ENCODE data around the gene RAD50.

DNA sequence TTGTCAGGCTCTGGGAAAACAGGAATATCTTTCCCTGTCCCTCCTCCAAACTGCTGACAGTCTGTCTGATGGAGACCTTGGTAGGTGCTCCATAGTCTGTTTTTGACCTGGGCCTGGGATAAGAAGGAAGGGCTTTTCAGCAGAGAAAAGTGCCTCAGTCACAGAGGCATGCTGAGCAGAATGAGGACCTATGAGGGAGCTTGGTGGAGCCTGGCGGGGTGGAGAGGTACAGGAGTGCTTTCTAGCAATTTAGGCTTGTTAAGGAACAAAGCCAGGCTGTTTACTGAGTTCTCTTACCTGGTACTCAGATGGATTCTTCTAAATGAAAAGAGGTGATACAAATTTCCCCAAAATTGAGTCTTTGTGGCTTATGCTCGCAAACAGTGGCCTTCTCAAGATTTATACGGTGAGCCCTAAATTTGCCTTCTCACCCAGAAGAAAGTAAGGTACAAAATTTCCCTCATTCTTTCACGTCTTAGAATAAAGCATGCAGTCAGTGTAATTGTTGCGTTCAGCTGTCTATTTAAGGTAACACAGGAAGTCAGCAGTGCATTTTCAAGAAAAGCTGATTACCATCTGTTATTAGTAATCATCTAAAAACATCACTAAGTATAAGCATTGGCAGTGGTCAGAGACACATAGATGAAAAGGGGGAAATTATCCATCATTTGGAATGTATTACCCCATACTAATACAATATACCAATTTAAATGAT lies 72.6 kb downstream of the RAD50 start:
- TF ChIP-seq, protein P1, sequence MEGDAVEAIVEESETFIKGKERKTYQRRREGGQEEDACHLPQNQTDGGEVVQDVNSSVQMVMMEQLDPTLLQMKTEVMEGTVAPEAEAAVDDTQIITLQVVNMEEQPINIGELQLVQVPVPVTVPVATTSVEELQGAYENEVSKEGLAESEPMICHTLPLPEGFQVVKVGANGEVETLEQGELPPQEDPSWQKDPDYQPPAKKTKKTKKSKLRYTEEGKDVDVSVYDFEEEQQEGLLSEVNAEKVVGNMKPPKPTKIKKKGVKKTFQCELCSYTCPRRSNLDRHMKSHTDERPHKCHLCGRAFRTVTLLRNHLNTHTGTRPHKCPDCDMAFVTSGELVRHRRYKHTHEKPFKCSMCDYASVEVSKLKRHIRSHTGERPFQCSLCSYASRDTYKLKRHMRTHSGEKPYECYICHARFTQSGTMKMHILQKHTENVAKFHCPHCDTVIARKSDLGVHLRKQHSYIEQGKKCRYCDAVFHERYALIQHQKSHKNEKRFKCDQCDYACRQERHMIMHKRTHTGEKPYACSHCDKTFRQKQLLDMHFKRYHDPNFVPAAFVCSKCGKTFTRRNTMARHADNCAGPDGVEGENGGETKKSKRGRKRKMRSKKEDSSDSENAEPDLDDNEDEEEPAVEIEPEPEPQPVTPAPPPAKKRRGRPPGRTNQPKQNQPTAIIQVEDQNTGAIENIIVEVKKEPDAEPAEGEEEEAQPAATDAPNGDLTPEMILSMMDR (IDR thresholded peaks at IDR 0.05 in 8 of 11, conservative IDR thresholded peaks at IDR 0.05 in 3 of 11): no peak
- no peak for TF ChIP-seq POLR2A (IDR thresholded peaks at IDR 0.05)

All from spleen (tissue), 7 donors.